ENCODE measurements around the gene COLGALT1.
"Not testable (repeated sequence)": the region's sequence is repeated elsewhere in the genome, so short reads cannot be mapped to it uniquely, and the experiment has no call there.

Gene COLGALT1

GRCh38 chr19:17562561-17562960 lies 7.1 kb downstream of the COLGALT1 start:
- no peak for DNase-seq

- no peak for DNase-seq
Measured at GRCh38 chr19:17564781-17565180, 9.3 kb downstream of the COLGALT1 start.

GRCh38 chr19:17565611-17566010 lies 10.2 kb downstream of the COLGALT1 start:
- DNase-seq, result no peak

- no peak for DNase-seq
Measured at GRCh38 chr19:17567940-17568339, 12.5 kb downstream of the COLGALT1 start.

- DNase-seq, result not testable (repeated sequence)
Measured at GRCh38 chr19:17570291-17570690, 14.8 kb downstream of the COLGALT1 start.

- DNase-seq, result no peak
Measured at GRCh38 chr19:17570791-17571190, 15.3 kb downstream of the COLGALT1 start.

- no peak for DNase-seq
Measured at GRCh38 chr19:17572638-17573037, 17.2 kb downstream of the COLGALT1 start.

- DNase-seq, result no peak
Measured at GRCh38 chr19:17575871-17576757, 20.7 kb downstream of the COLGALT1 start.

GRCh38 chr19:17576758-17577456 lies 21.5 kb downstream of the COLGALT1 start:
- DNase-seq, result no peak

GRCh38 chr19:17577457-17578097 lies 22.1 kb downstream of the COLGALT1 start:
- no peak for DNase-seq

GRCh38 chr19:17579661-17580244 lies 24.3 kb downstream of the COLGALT1 start:
- DNase-seq, result no peak

GRCh38 chr19:17580470-17581144 lies 25.2 kb downstream of the COLGALT1 start:
- no peak for DNase-seq

GRCh38 chr19:17581211-17581874 lies 25.9 kb downstream of the COLGALT1 start:
- DNase-seq, result no peak

GRCh38 chr19:17582613-17583012 lies 27.2 kb downstream of the COLGALT1 start:
- DNase-seq, result no peak

GRCh38 chr19:17584132-17584531 lies 28.7 kb downstream of the COLGALT1 start:
- DNase-seq, result no peak

- not testable (repeated sequence) for DNase-seq
Measured at GRCh38 chr19:17585395-17585794, 29.9 kb downstream of the COLGALT1 start.

GRCh38 chr19:17590866-17591265 lies 35.4 kb downstream of the COLGALT1 start:
- no peak for DNase-seq

GRCh38 chr19:17594296-17594695 lies 38.8 kb downstream of the COLGALT1 start:
- not testable (repeated sequence) for DNase-seq

GRCh38 chr19:17598063-17598462 lies 42.6 kb downstream of the COLGALT1 start:
- DNase-seq, result not testable (repeated sequence)

- no peak for DNase-seq
Measured at GRCh38 chr19:17598953-17599352, 43.5 kb downstream of the COLGALT1 start.

GRCh38 chr19:17599780-17600179 lies 44.3 kb downstream of the COLGALT1 start:
- DNase-seq, result no peak

GRCh38 chr19:17601683-17602082 lies 46.2 kb downstream of the COLGALT1 start:
- no peak for DNase-seq
